A673 (cell line): Measurements from ENCODE around the gene FKBP8. TPM values are rescaled to one million over a fixed set of nuclear protein-coding genes. Genes with fewer than 3 reads are reported as not detected.

Experiments used
- BruUV-seq: library from RNA; stranded (reverse); fragments of 400-500 nt; replicated peaks from 2 replicates; lab custom pipeline; 2021; lab: Mats Ljungman, UMichigan
- CTCF ChIA-PET: fragments of 300-600 bp; sonication (Branson Sonifier 250); formaldehyde crosslinking; loops from one replicate; lab custom pipeline; 2022; ENCODE audit warnings: antibody characterized with exemption; lab: Charles Lee
- POLR2A ChIA-PET: fragments of 300-600 bp; sonication (Branson Sonifier 250); formaldehyde crosslinking; loops from one replicate; lab custom pipeline; 2022; ENCODE audit warnings: antibody characterized with exemption; ENCODE audit not compliant: low non-redundant PET; lab: Charles Lee
- DNase-seq: peaks from one replicate; pipeline ENCODE4 v3.0.0-alpha.2; 2015; ENCODE audit warnings: low spot score
- H3K27ac ChIP-seq: fragments of 200-600 bp; sonication (generic); 2 replicates; pipeline ENCODE4 v1.5.1; 2016; ENCODE audit warnings: mixed run types, low read depth, mild to moderate bottlenecking, mixed read lengths, antibody characterized with exemption, low read length; ENCODE audit not compliant: poor library complexity, severe bottlenecking
- H3K27me3 ChIP-seq: fragments of 200-600 bp; sonication (generic); replicated peaks from 2 replicates; pipeline ENCODE4 v1.6.1; 2017; ENCODE audit warnings: mixed run types, low read depth, mild to moderate bottlenecking, mixed read lengths, antibody characterized with exemption, low read length; ENCODE audit not compliant: insufficient read depth, poor library complexity
- H3K36me3 ChIP-seq: fragments of 200-600 bp; sonication (generic); 2 replicates; pipeline ENCODE4 v1.6.1; 2016; ENCODE audit warnings: mixed run types, mild to moderate bottlenecking, mixed read lengths, antibody characterized with exemption, low read length; ENCODE audit not compliant: insufficient read depth, poor library complexity, severe bottlenecking
- H3K4me1 ChIP-seq: fragments of 200-600 bp; sonication (generic); 2 replicates; pipeline ENCODE4 v1.6.1; 2017; ENCODE audit warnings: mixed run types, mild to moderate bottlenecking, mixed read lengths, antibody characterized with exemption, low read length; ENCODE audit not compliant: insufficient read depth, poor library complexity, severe bottlenecking
- H3K4me3 ChIP-seq: fragments of 200-600 bp; sonication (generic); 2 replicates; pipeline ENCODE4 v1.5.1; 2016; ENCODE audit warnings: low read depth, mixed run types, mild to moderate bottlenecking, mixed read lengths, low read length; ENCODE audit not compliant: poor library complexity, severe bottlenecking
- H3K9me3 ChIP-seq: fragments of 200-600 bp; sonication (generic); 2 replicates; pipeline ENCODE4 v1.6.1; 2016; ENCODE audit warnings: mixed run types, low read depth, mild to moderate bottlenecking, mixed read lengths, antibody characterized with exemption, low read length; ENCODE audit not compliant: poor library complexity, severe bottlenecking
- CTCF ChIP-seq: fragments of 300-800, 200-600 bp; sonication (generic); conservative IDR thresholded peaks from 2 replicates; pipeline ENCODE4 v1.5.1; 2017; ENCODE audit warnings: low read depth, mild to moderate bottlenecking, antibody characterized with exemption, low read length, moderate library complexity, mixed read lengths
- EZH2 ChIP-seq: fragments of 200-600 bp; sonication (generic); IDR thresholded peaks from 2 replicates; pipeline ENCODE4 v1.6.1; 2017; ENCODE audit warnings: borderline replicate concordance, low read depth, mild to moderate bottlenecking, mixed read lengths, antibody characterized with exemption, low read length; ENCODE audit not compliant: poor library complexity, severe bottlenecking
- intact Hi-C: fragments of 100-400 bp; cut with micrococcal nuclease; formaldehyde crosslinking; loops from one replicate; pipeline ENCODE4 v1.10.0; 2022; ENCODE audit not compliant: unreplicated experiment
- total RNA-seq: library from RNA; stranded (reverse); gene quantifications from 2 replicates; pipeline ENCODE4 v1.2.3, GENCODE V29; 2021

FKBP8 gene
- total RNA-seq, 1 experiment from 2014 or later: 210 TPM

GRCh38 chr19:18559685-18560084 is 16.3 kb upstream of the FKBP8 start:
- DNase-seq: no peak
- TF ChIP-seq EZH2 (no peak), CTCF (no peak)
- ChIA-PET CTCF (no interaction called here), POLR2A (interaction anchor here (0.6 kb wide), 1 partner anchor 26 kb away, joined by 10 read pairs; no protein-coding TSS in a partner anchor)
- Histone ChIP-seq H3K27ac (peak overlapping the region; percentile 32), H3K27me3 (no peaks in the 10 kb centered on the region), H3K4me3 (no peak overlapping the region), H3K4me1 (peaks cover 4% of the 10 kb centered on the region), H3K36me3 (peaks cover 27% of the 10 kb centered on the region), H3K9me3 (no peaks in the 10 kb centered on the region)
- intact Hi-C loops: no loop called here
- no TSS peak for BruUV-seq

GRCh38 chr19:18558604-18559003 is 15.2 kb upstream of the FKBP8 start:
- CTCF ChIA-PET: interaction anchor here (0.6 to 0.8 kb wide), 3 partner anchors 16 to 110 kb away, joined by 3 to 10 read pairs (median 6); partner anchors contain the start of gene ELL
- no peaks in the 10 kb centered on the region for H3K27me3 ChIP-seq
- H3K4me1 ChIP-seq: peaks cover 4% of the 10 kb centered on the region
- intact Hi-C loops: no loop called here
- TF ChIP-seq EZH2: no peak
- DNase-seq: no peak
- no TSS peak for BruUV-seq
- POLR2A ChIA-PET: no interaction called here
- peaks cover 18% of the 10 kb centered on the region for H3K36me3 ChIP-seq
- H3K27ac ChIP-seq: peak overlapping the region; percentile 85
- no peaks in the 10 kb centered on the region for H3K9me3 ChIP-seq
- peak overlapping the region; percentile 87 for H3K4me3 ChIP-seq

- Histone ChIP-seq H3K4me3 (peak overlapping the region; percentile 87), H3K9me3 (no peaks in the 10 kb centered on the region), H3K27ac (peak overlapping the region; percentile 85), H3K27me3 (no peaks in the 10 kb centered on the region), H3K4me1 (peaks cover 4% of the 10 kb centered on the region), H3K36me3 (peaks cover 15% of the 10 kb centered on the region)
- TF ChIP-seq CTCF: no peak
- TF ChIP-seq EZH2: no peak
- no peak for DNase-seq
- BruUV-seq: no TSS peak
- intact Hi-C loops: no loop called here
- ChIA-PET CTCF (interaction anchor here (0.6 to 1.0 kb wide), 4 partner anchors 15 to 289 kb away, joined by 3 to 10 read pairs (median 4); partner anchors contain the start of gene ELL), POLR2A (no interaction called here)
These were observed 14.8 kb upstream of the FKBP8 start for GRCh38 chr19:18558202-18558555.
